ENCODE measurements around the gene ARID1B. TPM values are rescaled to one million over a fixed set of nuclear protein-coding genes. Genes with fewer than 3 reads are reported as not detected.

The ARID1B gene
- total RNA-seq, 4 donors from 2014 or later, result 87.1 to 194 (median 115) TPM

DNA sequence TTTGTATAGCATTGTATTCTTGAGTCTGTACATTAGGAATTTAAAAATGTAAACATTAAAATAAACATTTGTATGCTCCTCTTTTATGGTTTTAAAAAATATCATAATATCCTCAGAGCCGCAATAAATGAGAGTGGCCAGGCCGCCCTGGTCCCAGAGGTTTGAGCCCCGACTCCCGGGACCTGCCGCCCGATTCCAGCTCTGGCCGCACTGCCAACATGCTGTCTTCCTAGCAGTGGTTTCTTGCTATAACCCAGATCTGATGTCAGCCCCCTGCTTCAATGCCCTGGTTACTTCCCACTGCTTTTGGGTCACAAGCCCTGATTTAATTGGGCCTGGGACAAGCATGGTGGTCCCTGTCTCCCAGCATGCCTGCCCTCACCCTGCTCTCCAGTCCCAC lies 5.4 kb upstream of the ARID1B start:
- Histone ChIP-seq H3K27me3 (no peaks in the 10 kb centered on the region), H3K9me3 (no peaks in the 10 kb centered on the region), H3K27ac (no peak overlapping the region), H3K36me3 (no peaks in the 10 kb centered on the region), H3K4me3 (no peak overlapping the region), H3K4me1 (peaks cover 6 to 23% (median 14%) of the 10 kb centered on the region in 4 donors)
- intact Hi-C loops (cut with DNase I; ENCODE audit: low total_unique reads) (no loop called here), in situ Hi-C loops (cut with MboI; ENCODE audit: low pct_ligation_motif_present in 1 of 4, low pct_unique_long_range_greater_than_20kb in 1 of 4, low sequenced_read_pairs in 3 of 4) (loop anchor here in 3 of 4 donors (5.0 to 25.0 kb wide), 3 partner anchors 79 to 209 kb away; no protein-coding TSS in a partner anchor)
- TF ChIP-seq EP300 (IDR thresholded peaks at IDR 0.05; ENCODE audit: low read depth), result no peak
- WGBS, 2 donors (ENCODE audit: low coverage in 1 of 2), result 94 to 98% methylated on average over 6 to 7 of the region's 7 CpGs
- DNase-seq, result no peak

DNA sequence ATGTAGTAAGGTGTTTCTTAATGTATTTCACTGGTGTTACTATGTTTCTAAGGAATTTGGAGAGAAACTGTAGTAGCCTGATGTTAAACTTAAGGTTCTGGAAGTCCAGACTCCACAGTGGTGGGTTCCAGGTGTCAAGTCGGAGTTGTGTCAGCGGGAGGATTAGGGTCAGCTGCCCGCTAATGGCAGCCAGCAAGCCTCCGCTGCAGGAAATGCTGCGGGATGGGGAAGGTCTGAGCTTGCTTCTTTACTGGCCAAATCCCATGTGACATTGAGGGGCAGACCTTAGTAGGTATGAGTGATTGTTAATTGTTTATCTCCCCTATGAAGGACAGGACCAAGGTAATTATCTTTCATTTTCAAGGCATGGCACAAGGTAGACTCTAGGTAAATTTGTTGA lies 3.7 kb upstream of the ARID1B start:
- no peaks in the 10 kb centered on the region for H3K9me3 ChIP-seq
- TF ChIP-seq EP300 (IDR thresholded peaks at IDR 0.05; ENCODE audit: low read depth) (no peak), POLR2A (IDR thresholded peaks at IDR 0.05) (no peak), POLR2AphosphoS5 (IDR thresholded peaks at IDR 0.05) (no peak)
- TF ChIP-seq, protein P1, sequence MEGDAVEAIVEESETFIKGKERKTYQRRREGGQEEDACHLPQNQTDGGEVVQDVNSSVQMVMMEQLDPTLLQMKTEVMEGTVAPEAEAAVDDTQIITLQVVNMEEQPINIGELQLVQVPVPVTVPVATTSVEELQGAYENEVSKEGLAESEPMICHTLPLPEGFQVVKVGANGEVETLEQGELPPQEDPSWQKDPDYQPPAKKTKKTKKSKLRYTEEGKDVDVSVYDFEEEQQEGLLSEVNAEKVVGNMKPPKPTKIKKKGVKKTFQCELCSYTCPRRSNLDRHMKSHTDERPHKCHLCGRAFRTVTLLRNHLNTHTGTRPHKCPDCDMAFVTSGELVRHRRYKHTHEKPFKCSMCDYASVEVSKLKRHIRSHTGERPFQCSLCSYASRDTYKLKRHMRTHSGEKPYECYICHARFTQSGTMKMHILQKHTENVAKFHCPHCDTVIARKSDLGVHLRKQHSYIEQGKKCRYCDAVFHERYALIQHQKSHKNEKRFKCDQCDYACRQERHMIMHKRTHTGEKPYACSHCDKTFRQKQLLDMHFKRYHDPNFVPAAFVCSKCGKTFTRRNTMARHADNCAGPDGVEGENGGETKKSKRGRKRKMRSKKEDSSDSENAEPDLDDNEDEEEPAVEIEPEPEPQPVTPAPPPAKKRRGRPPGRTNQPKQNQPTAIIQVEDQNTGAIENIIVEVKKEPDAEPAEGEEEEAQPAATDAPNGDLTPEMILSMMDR (IDR thresholded peaks at IDR 0.05), result no peak
- no peak for DNase-seq
- no peaks in the 10 kb centered on the region for H3K27me3 ChIP-seq
- peaks cover 6 to 23% (median 14%) of the 10 kb centered on the region in 4 donors for H3K4me1 ChIP-seq
- no peaks in the 10 kb centered on the region for H3K36me3 ChIP-seq
- H3K4me3 ChIP-seq, result no peak overlapping the region
- no peak overlapping the region for H3K27ac ChIP-seq
- intact Hi-C loops (cut with DNase I; ENCODE audit: low total_unique reads) (no loop called here), in situ Hi-C loops (cut with MboI; ENCODE audit: low pct_ligation_motif_present in 1 of 4, low pct_unique_long_range_greater_than_20kb in 1 of 4, low sequenced_read_pairs in 3 of 4) (loop anchor here in 3 of 4 donors (5.0 to 25.0 kb wide), 3 partner anchors 81 to 211 kb away; no protein-coding TSS in a partner anchor)
- 94 to 100% methylated on average over 1 to 5 of the region's 5 CpGs for whole genome bisulfite sequencing, 2 donors (ENCODE audit: low coverage in 1 of 2)

DNA sequence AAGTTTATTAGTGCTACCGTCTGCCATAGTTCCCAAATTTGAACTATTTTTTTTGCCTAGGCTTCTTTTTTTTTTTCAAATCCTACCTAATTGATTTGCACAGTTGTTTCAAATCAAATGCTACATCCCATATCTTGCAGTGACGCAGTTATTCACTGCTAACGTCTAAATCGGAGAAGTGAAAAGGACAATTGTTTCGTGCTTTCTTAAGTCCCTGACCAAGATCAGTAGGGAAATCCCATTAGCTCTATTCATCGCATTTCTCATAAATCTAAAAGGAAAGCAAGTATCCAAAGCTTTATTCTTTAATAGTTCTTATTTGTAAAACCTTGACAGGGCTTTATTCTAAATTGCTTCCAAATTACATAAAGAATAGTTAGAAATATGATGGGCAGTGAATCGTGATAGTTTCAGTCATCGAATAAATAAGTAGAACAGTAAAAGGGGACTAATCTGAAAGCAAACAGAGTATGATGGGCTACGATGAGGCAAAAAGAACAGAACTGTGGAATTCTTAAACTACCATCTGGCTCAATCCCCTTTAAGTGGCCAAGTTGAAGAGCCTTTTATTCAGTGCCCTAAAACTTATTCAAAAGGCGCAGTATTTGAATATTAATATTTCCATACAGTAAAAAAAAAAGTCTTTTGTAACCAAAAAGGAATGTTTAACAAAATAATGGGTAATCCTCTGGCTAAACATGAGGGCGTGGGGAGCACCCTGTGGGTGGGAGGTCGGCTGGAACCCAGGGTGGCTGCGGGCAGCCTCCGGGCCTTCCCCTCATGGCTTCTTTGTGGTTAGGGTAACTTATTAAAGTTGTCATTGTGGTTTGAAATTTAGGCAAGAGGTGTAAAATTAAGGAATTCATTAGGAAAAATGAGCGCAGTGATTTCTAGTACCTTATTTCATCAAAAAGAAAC lies 3.0 kb upstream of the ARID1B start:
- Histone ChIP-seq H3K27ac (peak overlapping the region; percentile 99 to 100 (median 99)), H3K4me3 (no peak overlapping the region), H3K36me3 (no peaks in the 10 kb centered on the region), H3K9me3 (no peaks in the 10 kb centered on the region), H3K27me3 (no peaks in the 10 kb centered on the region), H3K4me1 (peaks cover 6 to 23% (median 14%) of the 10 kb centered on the region in 4 donors)
- in situ Hi-C loops (cut with MboI; ENCODE audit: low pct_ligation_motif_present in 1 of 4, low pct_unique_long_range_greater_than_20kb in 1 of 4, low sequenced_read_pairs in 3 of 4), result loop anchor here in 3 of 4 donors (5.0 to 25.0 kb wide), 3 partner anchors 82 to 212 kb away; no protein-coding TSS in a partner anchor
- intact Hi-C loops (cut with DNase I; ENCODE audit: low total_unique reads), result no loop called here
- no peak for DNase-seq
- 76 to 85% methylated on average over 14 to 15 of the region's 15 CpGs for WGBS, 2 donors (ENCODE audit: low coverage in 1 of 2)
- TF ChIP-seq POLR2AphosphoS5 (IDR thresholded peaks at IDR 0.05) (no peak), EP300 (IDR thresholded peaks at IDR 0.05; ENCODE audit: low read depth) (no peak), POLR2A (IDR thresholded peaks at IDR 0.05) (no peak)
- TF ChIP-seq, protein P1 (IDR thresholded peaks at IDR 0.05), result no peak

DNA sequence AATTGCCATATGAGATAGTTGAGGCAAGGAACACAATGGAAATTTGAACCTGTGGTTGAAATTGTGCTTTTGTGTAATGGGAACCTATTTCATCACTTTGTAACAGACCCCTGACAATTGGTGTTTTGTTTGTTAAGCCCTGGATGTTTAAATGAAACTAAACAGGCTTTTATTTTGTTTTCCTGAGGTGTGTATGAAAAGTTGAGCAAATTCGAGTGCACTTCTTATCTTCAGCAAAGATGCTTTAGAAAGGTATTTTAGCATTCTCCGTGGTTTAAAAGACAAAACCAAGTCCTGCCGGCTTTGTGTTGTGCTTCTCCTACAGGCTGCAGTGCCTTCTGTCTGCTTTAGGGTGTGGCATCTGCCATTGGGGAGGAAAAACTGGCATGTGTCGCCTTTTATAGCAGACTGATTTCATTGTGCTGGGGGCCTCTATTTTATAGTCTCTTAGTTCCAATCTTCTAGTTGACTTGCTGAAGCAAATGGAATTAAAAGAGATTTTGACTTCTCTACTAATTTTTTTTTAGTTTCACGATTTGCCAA lies 2.2 kb upstream of the ARID1B start:
- peak; percentile 41 for DNase-seq
- Histone ChIP-seq H3K9me3 (no peaks in the 10 kb centered on the region), H3K36me3 (no peaks in the 10 kb centered on the region), H3K4me3 (no peak overlapping the region), H3K27ac (peak overlapping the region; percentile 99 to 100 (median 99)), H3K4me1 (peaks cover 6 to 23% (median 15%) of the 10 kb centered on the region in 4 donors), H3K27me3 (no peaks in the 10 kb centered on the region)
- 31 to 42% methylated on average over 5 of the region's 5 CpGs for WGBS, 2 donors (ENCODE audit: low coverage in 1 of 2)
- in situ Hi-C loops (cut with MboI; ENCODE audit: low pct_ligation_motif_present in 1 of 4, low pct_unique_long_range_greater_than_20kb in 1 of 4, low sequenced_read_pairs in 3 of 4), result loop anchor here in 3 of 4 donors (5.0 to 25.0 kb wide), 3 partner anchors 83 to 213 kb away; no protein-coding TSS in a partner anchor
- TF ChIP-seq, protein P1 (IDR thresholded peaks at IDR 0.05), result peak in 3 of 5 experiments; percentile 8 to 26 (median 9)
- no peak for TF ChIP-seq POLR2AphosphoS5 (IDR thresholded peaks at IDR 0.05)
- intact Hi-C loops (cut with DNase I; ENCODE audit: low total_unique reads), result loop anchor here (5.0 kb wide), 1 partner anchor 247 kb away; no protein-coding TSS in a partner anchor

All from transverse colon (tissue), 4 donors.